ENCODE results near the gene BMPR1A.
"Not testable (repeated sequence)": the region's sequence is repeated elsewhere in the genome, so short reads cannot be mapped to it uniquely, and the experiment has no call there.

Gene BMPR1A

DNA sequence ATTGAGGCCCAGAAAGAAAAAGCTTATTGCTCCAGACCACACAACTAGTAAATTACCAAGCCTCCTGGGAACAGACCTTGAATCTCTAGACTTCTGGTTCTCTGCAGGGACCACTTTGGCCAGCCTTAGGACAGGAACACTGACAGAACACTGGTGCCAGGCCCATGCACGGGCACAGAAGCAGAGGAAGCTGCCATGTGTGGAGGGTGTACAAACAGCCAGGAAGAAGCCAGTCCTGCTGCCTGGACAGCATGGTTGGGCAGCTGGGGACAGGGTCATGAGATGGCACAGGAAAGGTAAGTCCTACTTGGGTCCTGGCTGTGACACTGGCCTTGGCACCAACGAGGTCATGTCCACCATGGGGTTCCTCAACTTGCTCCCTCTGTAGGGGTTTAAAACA is 181.8 kb downstream of the BMPR1A start:
- no peak for DNase-seq (ENCODE audit: low read depth)
- TF ChIP-seq, protein P1, sequence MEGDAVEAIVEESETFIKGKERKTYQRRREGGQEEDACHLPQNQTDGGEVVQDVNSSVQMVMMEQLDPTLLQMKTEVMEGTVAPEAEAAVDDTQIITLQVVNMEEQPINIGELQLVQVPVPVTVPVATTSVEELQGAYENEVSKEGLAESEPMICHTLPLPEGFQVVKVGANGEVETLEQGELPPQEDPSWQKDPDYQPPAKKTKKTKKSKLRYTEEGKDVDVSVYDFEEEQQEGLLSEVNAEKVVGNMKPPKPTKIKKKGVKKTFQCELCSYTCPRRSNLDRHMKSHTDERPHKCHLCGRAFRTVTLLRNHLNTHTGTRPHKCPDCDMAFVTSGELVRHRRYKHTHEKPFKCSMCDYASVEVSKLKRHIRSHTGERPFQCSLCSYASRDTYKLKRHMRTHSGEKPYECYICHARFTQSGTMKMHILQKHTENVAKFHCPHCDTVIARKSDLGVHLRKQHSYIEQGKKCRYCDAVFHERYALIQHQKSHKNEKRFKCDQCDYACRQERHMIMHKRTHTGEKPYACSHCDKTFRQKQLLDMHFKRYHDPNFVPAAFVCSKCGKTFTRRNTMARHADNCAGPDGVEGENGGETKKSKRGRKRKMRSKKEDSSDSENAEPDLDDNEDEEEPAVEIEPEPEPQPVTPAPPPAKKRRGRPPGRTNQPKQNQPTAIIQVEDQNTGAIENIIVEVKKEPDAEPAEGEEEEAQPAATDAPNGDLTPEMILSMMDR (IDR thresholded peaks at IDR 0.05; ENCODE audit: low read length, missing control alignments) = no peak
- no peak overlapping the region for H3K4me3 ChIP-seq (replicated peaks; ENCODE audit: low read depth, low read length)

DNA sequence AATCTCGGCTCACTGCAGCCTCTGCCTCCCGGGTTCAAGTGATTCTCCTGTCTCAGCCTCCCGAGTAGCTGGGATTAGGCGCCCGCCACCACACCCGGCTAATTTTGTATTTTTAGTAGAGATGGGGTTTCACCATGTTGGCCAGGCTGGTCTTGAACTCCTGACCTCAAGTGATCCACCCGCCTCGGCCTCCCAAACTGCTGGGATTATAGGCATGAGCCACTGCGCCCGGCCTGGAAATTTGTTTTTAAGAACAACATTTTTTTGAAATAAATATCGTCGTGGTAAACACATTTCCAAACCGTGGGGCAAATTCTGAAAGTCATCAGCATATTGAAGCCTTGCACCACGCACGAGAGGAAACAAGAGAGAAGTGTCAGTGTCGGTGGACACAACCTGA is 183.7 kb downstream of the BMPR1A start:
- DNase-seq (ENCODE audit: low read depth); H3K4me3 ChIP-seq (replicated peaks; ENCODE audit: low read depth, low read length): not testable (repeated sequence)

DNA sequence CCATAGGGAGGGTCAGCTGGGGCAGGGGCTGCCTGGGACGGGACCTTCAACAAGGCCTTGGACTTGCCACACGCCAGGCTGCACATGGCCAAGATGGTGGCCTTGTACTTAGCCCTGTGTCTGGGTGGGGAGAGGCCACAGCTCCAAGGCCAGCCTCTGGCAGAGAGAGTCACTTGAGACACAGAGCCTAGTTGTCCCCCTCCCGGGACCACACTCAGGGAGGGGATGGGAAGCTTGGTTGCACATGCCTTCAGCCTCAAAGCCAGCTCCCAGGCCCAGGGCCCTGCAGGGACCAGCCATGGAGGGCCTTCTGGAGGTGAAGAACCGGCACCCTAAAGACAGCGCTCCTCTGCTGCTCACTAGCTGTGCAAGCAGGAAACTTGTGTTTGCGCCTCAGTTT is 184.3 kb downstream of the BMPR1A start:
- no peak overlapping the region for H3K4me3 ChIP-seq (replicated peaks; ENCODE audit: low read depth, low read length)
- TF ChIP-seq, protein P1 (IDR thresholded peaks at IDR 0.05; ENCODE audit: low read length, missing control alignments) = no peak
- no peak for DNase-seq (ENCODE audit: low read depth)

DNA sequence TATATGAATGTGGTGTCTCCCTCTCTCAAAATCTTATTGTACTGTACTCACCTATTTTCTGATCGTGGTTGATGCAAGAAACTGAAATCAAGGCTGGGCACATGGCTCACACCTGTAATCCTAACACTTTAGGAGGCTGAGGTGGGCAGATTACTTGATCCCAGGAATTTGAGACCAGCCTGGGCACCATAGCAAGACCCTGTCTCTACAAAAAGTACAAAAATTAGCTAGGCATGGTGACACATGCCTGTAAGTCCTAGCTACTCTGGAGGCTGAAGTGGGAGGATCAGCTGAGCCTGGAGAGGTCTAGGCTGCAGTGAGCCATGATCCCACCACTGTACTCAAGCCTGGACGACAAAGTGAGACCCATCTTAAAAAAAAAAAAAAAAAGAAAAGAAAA is 185.0 kb downstream of the BMPR1A start:
- no peak for DNase-seq (ENCODE audit: low read depth)
- no peak overlapping the region for H3K4me3 ChIP-seq (replicated peaks; ENCODE audit: low read depth, low read length)
- TF ChIP-seq, protein P1 (IDR thresholded peaks at IDR 0.05; ENCODE audit: low read length, missing control alignments) = no peak

DNA sequence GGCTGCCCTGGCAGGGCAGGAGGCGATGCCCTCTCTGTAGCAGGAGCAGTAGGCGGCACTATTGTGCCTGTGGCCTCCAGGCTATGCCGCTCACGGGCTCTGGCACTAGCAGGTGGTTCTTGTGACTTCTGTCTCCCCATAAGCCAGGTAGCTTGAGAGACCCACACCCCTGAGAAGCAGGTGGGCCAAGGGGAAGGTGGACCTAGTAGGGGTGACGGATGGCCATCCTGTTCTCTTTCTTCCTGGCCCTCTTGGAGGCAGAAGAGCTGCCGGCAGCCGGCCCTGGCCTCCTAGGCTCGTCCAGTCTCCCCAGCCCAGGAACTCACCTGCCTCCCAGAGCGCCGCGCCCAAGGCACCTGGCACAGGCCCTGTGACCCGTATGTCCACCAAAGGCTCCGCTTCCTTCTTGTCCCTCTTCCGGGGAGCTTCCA is 185.6 kb downstream of the BMPR1A start:
- H3K4me3 ChIP-seq (replicated peaks; ENCODE audit: low read depth, low read length) = no peak overlapping the region
- TF ChIP-seq, protein P1 (IDR thresholded peaks at IDR 0.05; ENCODE audit: low read length, missing control alignments) = no peak
- DNase-seq (ENCODE audit: low read depth) = no peak

DNA sequence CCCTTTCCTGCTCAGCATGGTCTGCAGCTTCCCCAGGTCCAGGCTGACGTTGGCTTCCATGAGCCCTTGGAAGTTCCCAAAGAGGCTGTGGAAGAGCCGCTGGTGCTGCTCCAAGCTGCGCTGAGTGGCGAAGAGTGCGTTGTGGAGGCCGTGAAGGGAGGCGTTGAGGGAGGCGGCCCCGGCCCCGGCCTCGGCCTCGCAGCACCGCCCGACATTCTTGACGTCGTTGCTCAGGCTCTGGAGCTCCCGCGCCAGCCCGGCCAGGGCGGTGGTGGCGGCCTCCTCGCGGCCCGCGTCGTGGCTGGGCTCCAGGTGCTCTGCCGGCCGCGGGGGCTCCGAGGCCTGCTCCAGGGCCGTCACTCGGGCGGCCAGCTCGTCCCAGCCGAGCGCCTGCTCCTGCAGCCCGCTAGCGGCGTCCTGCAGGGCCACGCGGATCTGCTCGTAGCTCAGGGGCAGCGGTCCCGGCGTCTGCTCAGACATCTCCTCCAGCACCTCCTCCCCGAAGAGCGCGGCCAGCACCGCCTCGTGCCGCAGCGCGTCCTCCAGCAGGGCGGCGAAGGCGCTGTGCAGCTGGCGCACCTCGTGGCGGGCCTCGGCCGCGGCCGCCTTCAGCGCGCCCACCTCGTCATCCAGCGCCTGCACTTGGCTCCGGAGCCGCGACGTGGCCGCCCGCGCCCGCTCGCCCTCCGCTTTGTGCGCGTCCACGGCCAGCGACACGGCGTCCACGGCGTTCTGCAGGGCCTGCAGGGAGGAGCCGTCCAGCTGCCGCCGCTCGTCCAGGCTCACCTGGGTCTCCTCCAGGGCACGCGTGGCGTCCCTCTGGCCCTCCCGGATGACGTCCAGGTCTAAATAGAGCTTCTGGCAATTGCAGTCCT is 186.3 kb downstream of the BMPR1A start:
- no peak overlapping the region for H3K4me3 ChIP-seq (replicated peaks; ENCODE audit: low read depth, low read length)
- TF ChIP-seq, protein P1 (IDR thresholded peaks at IDR 0.05; ENCODE audit: low read length, missing control alignments) = no peak
- no peak for DNase-seq (ENCODE audit: low read depth)

DNA sequence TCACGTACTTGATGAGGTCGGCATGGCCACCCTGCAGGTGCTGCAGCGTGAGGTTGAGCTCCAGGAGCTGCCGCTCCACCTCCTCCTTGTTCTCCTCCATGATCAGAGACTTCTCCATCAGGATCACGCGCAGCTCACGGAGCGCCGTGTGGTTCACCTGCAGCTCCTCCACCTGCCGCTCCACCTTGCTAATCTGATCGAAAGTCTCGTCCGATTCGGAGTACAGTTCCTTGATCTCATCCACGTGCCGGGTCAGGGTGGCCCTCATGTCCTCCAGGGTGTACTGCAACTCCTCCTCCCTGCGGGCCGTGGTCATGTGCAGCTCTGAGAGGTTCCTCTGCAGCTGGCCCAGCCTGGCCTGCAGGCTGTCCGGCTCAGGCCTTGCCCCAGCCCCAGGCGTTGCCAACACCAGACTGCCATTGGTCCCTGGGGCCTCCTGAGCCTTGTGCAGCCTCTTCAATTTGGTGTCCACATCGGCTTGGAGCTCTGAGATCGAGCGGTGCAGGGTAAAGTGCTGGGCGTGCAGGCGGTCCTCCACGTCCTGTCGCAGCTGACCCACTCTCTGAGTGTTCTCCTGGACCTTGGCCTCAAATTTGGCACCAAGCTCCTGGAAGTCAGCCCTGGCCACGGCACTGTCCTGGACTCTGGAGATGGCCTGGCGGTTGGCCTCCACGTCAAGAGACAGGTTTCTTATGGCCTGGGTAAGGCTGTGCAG is 187.1 kb downstream of the BMPR1A start:
- no peak for DNase-seq (ENCODE audit: low read depth)
- TF ChIP-seq, protein P1 (IDR thresholded peaks at IDR 0.05; ENCODE audit: low read length, missing control alignments) = no peak
- no peak overlapping the region for H3K4me3 ChIP-seq (replicated peaks; ENCODE audit: low read depth, low read length)
